K562 (cell line): ENCODE results near the gene CENPT. TPM values are rescaled to one million over a fixed set of nuclear protein-coding genes. Genes with fewer than 3 reads are reported as not detected.

Experiments
- ATAC-seq: fragments of 200-7000 bp; cut with Tn5 transposase; 3 replicates; pipeline ENCODE4 v1.9.1; 2020; ENCODE audit warnings: moderate library complexity
- BruUV-seq: library from RNA; stranded (reverse); fragments of 400-500 nt; replicated peaks from 2 replicates; lab custom pipeline; 2021; lab: Mats Ljungman, UMichigan
- CTCF ChIA-PET: fragments of 300-600 bp; formaldehyde crosslinking; extraction: SDS; loops from one replicate; lab custom pipeline; 2021; ENCODE audit warnings: low intra/inter-chr PET ratio; lab: Yijun Ruan, JAX
- POLR2A ChIA-PET: fragments of 300-600, 350-650 bp; sonication (Branson Sonifier 250); formaldehyde crosslinking; extraction: SDS; loops from one replicate; lab custom pipeline; 2021; ENCODE audit warnings: antibody characterized with exemption, inconsistent platforms; lab: Yijun Ruan, JAX
- DNase-seq, 4 experiments: peaks; one replicate each; pipeline versions ENCODE4 v3.0.0 to v3.0.0-alpha.2; 2011 to 2018; ENCODE audit warnings: low spot score in 3 of 4, mixed read lengths in 3 of 4; ENCODE audit errors: extremely low read depth in 1 of 4
- FAIRE-seq: peaks from 2 replicates; lab custom pipeline; 2011; peaks lifted over from hg19 to GRCh38; lab: Jason Lieb, UNC
- H2AFZ ChIP-seq: 2 replicates; pipeline ENCODE4 v1.6.0; 2011; ENCODE audit warnings: low read depth, low read length, control low read depth, inconsistent platforms
- H3K27ac ChIP-seq: fragments of 200-600 bp; 3 replicates; pipeline ENCODE4 v1.8.0; 2011; ENCODE audit warnings: low read depth, mild to moderate bottlenecking, control low read depth, inconsistent platforms, low read length, moderate library complexity, mixed read lengths; ENCODE audit errors: extremely low read depth
- H3K27me3 ChIP-seq, 2 experiments: fragments of 300-600 bp in 1 of 2; 2 replicates in 1 of 2; 3 replicates in 1 of 2; pipeline versions ENCODE4 v1.6.0 to v1.8.0; 2011; ENCODE audit warnings: inconsistent platforms in 2 of 2, low read length in 2 of 2, mild to moderate bottlenecking in 1 of 2, mixed read lengths in 1 of 2, moderate library complexity in 1 of 2; ENCODE audit not compliant: control insufficient read depth in 2 of 2, insufficient read depth in 2 of 2
- H3K36me3 ChIP-seq: fragments of 300-600 bp; 3 replicates; pipeline ENCODE4 v1.8.0; 2011; ENCODE audit warnings: mild to moderate bottlenecking, low read length, inconsistent platforms; ENCODE audit not compliant: control insufficient read depth, insufficient read depth
- H3K4me1 ChIP-seq, 2 experiments: fragments of 200-600 bp in 1 of 2; replicated peaks in 1 of 2; 2 replicates in 1 of 2; 3 replicates in 1 of 2; pipeline versions ENCODE4 v1.5.1 to v1.8.0; 2011; ENCODE audit warnings: inconsistent platforms in 2 of 2, low read length in 2 of 2, mild to moderate bottlenecking in 1 of 2, mixed read lengths in 1 of 2, moderate library complexity in 1 of 2; ENCODE audit not compliant: control insufficient read depth in 2 of 2, insufficient read depth in 2 of 2
- H3K4me2 ChIP-seq: 2 replicates; pipeline ENCODE4 v1.6.1; 2011; ENCODE audit warnings: low read length, control low read depth, inconsistent platforms, mixed read lengths; ENCODE audit not compliant: insufficient read depth
- H3K4me3 ChIP-seq: fragments of 200-600 bp; sonication (generic), shearing (Covaris generic); 2 replicates; pipeline ENCODE4 v1.5.1; 2016; ENCODE audit warnings: control low read depth, inconsistent platforms
- H3K79me2 ChIP-seq: fragments of 200-600 bp; 3 replicates; pipeline ENCODE4 v1.8.0; 2011; ENCODE audit warnings: low read length, inconsistent platforms; ENCODE audit not compliant: control insufficient read depth, insufficient read depth
- H3K9ac ChIP-seq, 2 experiments: 2 replicates each; pipeline versions ENCODE4 v1.6.0 to v1.6.1; 2011; ENCODE audit warnings: low read depth in 2 of 2, low read length in 2 of 2, control low read depth in 1 of 2, inconsistent platforms in 1 of 2, mild to moderate bottlenecking in 1 of 2, mixed read lengths in 1 of 2; ENCODE audit not compliant: insufficient read depth in 1 of 2
- H3K9me1 ChIP-seq: one replicate; pipeline ENCODE4 v1.6.0; 2011; ENCODE audit warnings: inconsistent platforms, mild to moderate bottlenecking, low read length, moderate library complexity; ENCODE audit not compliant: control insufficient read depth, insufficient read depth
- H3K9me3 ChIP-seq: replicated peaks from 2 replicates; pipeline ENCODE4 v1.5.1; 2011; ENCODE audit warnings: low read depth, low read length, inconsistent platforms; ENCODE audit not compliant: control insufficient read depth, insufficient read depth
- H4K20me1 ChIP-seq: replicated peaks from 2 replicates; pipeline ENCODE4 v1.6.1; 2011; ENCODE audit warnings: low read length, inconsistent platforms, mixed read lengths; ENCODE audit not compliant: control insufficient read depth, insufficient read depth
- BRCA1 ChIP-seq, 2 experiments: fragments of 450-650 bp in 1 of 2; sonication (generic) in 1 of 2; formaldehyde crosslinking in 1 of 2; IDR thresholded peaks; 2 replicates each; pipeline versions ENCODE4 v1.5.0 to v1.6.1; 2017 to 2020; ENCODE audit warnings: mild to moderate bottlenecking in 1 of 2, missing genetic modification reagents in 1 of 2
- FOXJ2 ChIP-seq: fragments of 200-800 bp; sonication (Bioruptor generic); IDR thresholded peaks from 2 replicates; pipeline ENCODE4 v1.6.1; 2016; ENCODE audit warnings: missing genetic modification characterization, missing compliant biosample characterization
- KLF6 ChIP-seq: fragments of 250-450 bp; sonication (Bioruptor Pico); IDR thresholded peaks from 2 replicates; pipeline ENCODE4 v1.4.0; 2020; ENCODE audit warnings: mild to moderate bottlenecking, moderate library complexity, borderline replicate concordance
- SMAD3 ChIP-seq: fragments of 450-650 bp; formaldehyde crosslinking; conservative IDR thresholded peaks from 2 replicates; pipeline ENCODE4 v1.4.0; 2020; ENCODE audit warnings: mild to moderate bottlenecking
- ZFP30 ChIP-seq: fragments of 250-450 bp; sonication (Bioruptor Pico); IDR thresholded peaks from 2 replicates; pipeline ENCODE4 v1.8.0; 2022; ENCODE audit warnings: moderate library complexity, mild to moderate bottlenecking, inconsistent platforms, borderline replicate concordance
- ZNF124 ChIP-seq: sonication (generic); formaldehyde crosslinking; IDR thresholded peaks from 2 replicates; pipeline ENCODE4 v1.8.1; 2022; ENCODE audit warnings: missing genetic modification reagents
- ZNF174 ChIP-seq: fragments of 250-450 bp; sonication (Bioruptor Pico); IDR thresholded peaks from 2 replicates; pipeline ENCODE4 v1.4.0; 2020; ENCODE audit warnings: mild to moderate bottlenecking
- WGBS: fragments of 100-300 bp; shearing (Covaris generic); methylation state at CpG from one replicate; pipeline ENCODE4 v1.1.6; 2016; ENCODE audit warnings: low coverage, mixed read lengths; ENCODE audit not compliant: insufficient coverage; ENCODE audit errors: missing lambda C conversion rate; 5-methylcytosine and 5-hydroxymethylcytosine counted together
- in situ Hi-C: fragments of 300-500 bp; cut with MboI; formaldehyde crosslinking; loops from 4 replicates; pipeline ENCODE4 v1.15.0; 2018; ENCODE audit warnings: inconsistent platforms, mixed read lengths
- intact Hi-C: fragments of 100-400 bp; cut with micrococcal nuclease; formaldehyde crosslinking; loops from 2 replicates; pipeline ENCODE4 v1.14.2; 2022
- polyA plus RNA-seq, 8 experiments: library from polyadenylated mRNA; depleted of rRNA in 4 of 8; stranded (reverse) in 5 of 8; unstranded in 3 of 8; fragments of >200 nt; fragmentation: Nextera tagmentation in 2 of 8; fragmentation: Illumina TruSeq in 1 of 8; extraction: Ambion mirVana in 2 of 8; extraction: Trizol in 1 of 8; gene quantifications; 2 replicates each; pipeline versions ENCODE4 v1.2.1 to v1.2.3, GENCODE V29; 2011 to 2014; ENCODE audit warnings: inconsistent platforms in 1 of 8, missing spikeins in 1 of 8
- total RNA-seq, 7 experiments: library from RNA; depleted of rRNA in 6 of 7; stranded (reverse); fragments of >200 nt in 6 of 7; fragmentation: Illumina TruSeq in 2 of 7; extraction: Trizol in 2 of 7; gene quantifications; 2 replicates each; pipeline versions ENCODE4 v1.2.1 to v1.2.3, GENCODE V29; 2011 to 2021; ENCODE audit warnings: low replicate concordance in 1 of 7
- TF ChIP-seq, protein P1 (sequence below): sonication (generic); formaldehyde crosslinking; IDR thresholded peaks from 2 replicates; pipeline ENCODE4 v1.8.1; 2023; ENCODE audit warnings: mild to moderate bottlenecking, missing genetic modification reagents
- TF ChIP-seq, protein P2 (sequence below): fragments of 200-800 bp; sonication (Bioruptor generic); IDR thresholded peaks from 2 replicates; pipeline ENCODE4 v1.6.1; 2017; ENCODE audit warnings: missing genetic modification characterization, missing compliant biosample characterization
- TF ChIP-seq, protein P3 (sequence below): fragments of 450-650 bp; formaldehyde crosslinking; conservative IDR thresholded peaks from 2 replicates; pipeline ENCODE4 v1.4.0; 2022; ENCODE audit warnings: mild to moderate bottlenecking, missing genetic modification characterization

CENPT gene
- total and polyA plus RNA-seq, 9 of the 15 experiments (the other 6 are each of a cell fraction or from before 2014, with no cell fraction given) = 3.6 to 94.2 (median 44.1) TPM

GRCh38 chr16:67869653-67870052, 22.2 kb upstream of the CENPT start (continued):
- TF ChIP-seq, protein P1, sequence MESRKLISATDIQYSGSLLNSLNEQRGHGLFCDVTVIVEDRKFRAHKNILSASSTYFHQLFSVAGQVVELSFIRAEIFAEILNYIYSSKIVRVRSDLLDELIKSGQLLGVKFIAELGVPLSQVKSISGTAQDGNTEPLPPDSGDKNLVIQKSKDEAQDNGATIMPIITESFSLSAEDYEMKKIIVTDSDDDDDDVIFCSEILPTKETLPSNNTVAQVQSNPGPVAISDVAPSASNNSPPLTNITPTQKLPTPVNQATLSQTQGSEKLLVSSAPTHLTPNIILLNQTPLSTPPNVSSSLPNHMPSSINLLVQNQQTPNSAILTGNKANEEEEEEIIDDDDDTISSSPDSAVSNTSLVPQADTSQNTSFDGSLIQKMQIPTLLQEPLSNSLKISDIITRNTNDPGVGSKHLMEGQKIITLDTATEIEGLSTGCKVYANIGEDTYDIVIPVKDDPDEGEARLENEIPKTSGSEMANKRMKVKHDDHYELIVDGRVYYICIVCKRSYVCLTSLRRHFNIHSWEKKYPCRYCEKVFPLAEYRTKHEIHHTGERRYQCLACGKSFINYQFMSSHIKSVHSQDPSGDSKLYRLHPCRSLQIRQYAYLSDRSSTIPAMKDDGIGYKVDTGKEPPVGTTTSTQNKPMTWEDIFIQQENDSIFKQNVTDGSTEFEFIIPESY (CRISPR knock-in tag) = no peak

GRCh38 chr16:67868290-67868689, 20.8 kb upstream of the CENPT start:
- Histone ChIP-seq H3K36me3 (peaks cover 78% of the 10 kb centered on the region; the same call in 2 of the 3 replicates), H3K4me2 (no peak overlapping the region), H3K79me2 (peaks cover 22% of the 10 kb centered on the region), H3K27me3 (no peaks in the 10 kb centered on the region), H4K20me1 (no peaks in the 10 kb centered on the region; the same call in 1 of the 2 replicates), H3K9me3 (no peaks in the 10 kb centered on the region), H3K4me3 (no peak overlapping the region), H3K9me1 (no peaks in the 10 kb centered on the region), H3K27ac (no peak overlapping the region), H2AFZ (no peak overlapping the region), H3K4me1 (peaks cover 7 to 9% of the 10 kb centered on the region in 2 experiments; a peak in 4 of 5 replicates), H3K9ac (no peak overlapping the region)
- 97% methylated on average over 6 of the region's 6 CpGs for WGBS
- TF ChIP-seq FOXJ2 (tag) = no peak
- TF ChIP-seq ZNF174 (CRISPR knock-in tag) = no peak
- no peak for TF ChIP-seq BRCA1 (IDR thresholded peaks at IDR 0.05)
- no peak for TF ChIP-seq BRCA1 (CRISPR knock-in tag; IDR thresholded peaks at IDR 0.05)
- TF ChIP-seq ZNF124 (CRISPR knock-in tag) = no peak
- no peak for TF ChIP-seq ZFP30 (CRISPR knock-in tag)
- no peak for TF ChIP-seq SMAD3 (CRISPR knock-in tag)
- TF ChIP-seq, protein P2, sequence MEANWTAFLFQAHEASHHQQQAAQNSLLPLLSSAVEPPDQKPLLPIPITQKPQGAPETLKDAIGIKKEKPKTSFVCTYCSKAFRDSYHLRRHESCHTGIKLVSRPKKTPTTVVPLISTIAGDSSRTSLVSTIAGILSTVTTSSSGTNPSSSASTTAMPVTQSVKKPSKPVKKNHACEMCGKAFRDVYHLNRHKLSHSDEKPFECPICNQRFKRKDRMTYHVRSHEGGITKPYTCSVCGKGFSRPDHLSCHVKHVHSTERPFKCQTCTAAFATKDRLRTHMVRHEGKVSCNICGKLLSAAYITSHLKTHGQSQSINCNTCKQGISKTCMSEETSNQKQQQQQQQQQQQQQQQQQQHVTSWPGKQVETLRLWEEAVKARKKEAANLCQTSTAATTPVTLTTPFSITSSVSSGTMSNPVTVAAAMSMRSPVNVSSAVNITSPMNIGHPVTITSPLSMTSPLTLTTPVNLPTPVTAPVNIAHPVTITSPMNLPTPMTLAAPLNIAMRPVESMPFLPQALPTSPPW (CRISPR knock-in tag) = no peak
- TF ChIP-seq, protein P3, sequence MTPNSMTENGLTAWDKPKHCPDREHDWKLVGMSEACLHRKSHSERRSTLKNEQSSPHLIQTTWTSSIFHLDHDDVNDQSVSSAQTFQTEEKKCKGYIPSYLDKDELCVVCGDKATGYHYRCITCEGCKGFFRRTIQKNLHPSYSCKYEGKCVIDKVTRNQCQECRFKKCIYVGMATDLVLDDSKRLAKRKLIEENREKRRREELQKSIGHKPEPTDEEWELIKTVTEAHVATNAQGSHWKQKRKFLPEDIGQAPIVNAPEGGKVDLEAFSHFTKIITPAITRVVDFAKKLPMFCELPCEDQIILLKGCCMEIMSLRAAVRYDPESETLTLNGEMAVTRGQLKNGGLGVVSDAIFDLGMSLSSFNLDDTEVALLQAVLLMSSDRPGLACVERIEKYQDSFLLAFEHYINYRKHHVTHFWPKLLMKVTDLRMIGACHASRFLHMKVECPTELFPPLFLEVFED (CRISPR knock-in tag) = no peak
- no peak for TF ChIP-seq KLF6 (CRISPR knock-in tag)
- in situ Hi-C loops = no loop called here
- intact Hi-C loops = no loop called here
- ChIA-PET POLR2A (interaction anchor here (0.9 kb wide), 1 partner anchor 22 kb away, joined by 3 read pairs; no protein-coding TSS in a partner anchor), CTCF (no interaction called here)
- no peak for FAIRE-seq
- no peak for DNase-seq
- ATAC-seq = no peak
- BruUV-seq = no TSS peak
